Mucosa of descending colon (tissue), 3 donors: ENCODE results near the gene DAAM1. TPM values are rescaled to one million over a fixed set of nuclear protein-coding genes. Genes with fewer than 3 reads are reported as not detected.

Source experiments
- ATAC-seq: fragments of 200-7000 bp; cut with Tn5 transposase; one replicate; pipeline ENCODE4 v1.9.1; 2020; ENCODE audit warnings: mild to moderate bottlenecking, moderate library complexity
- DNase-seq, 3 donors: peaks; one replicate each; pipeline ENCODE4 v3.0.0-alpha.2; 2020
- H3K36me3 ChIP-seq: fragments of 200-600 bp; one replicate; pipeline ENCODE4 v1.8.0; 2021; ENCODE audit warnings: low read depth, mild to moderate bottlenecking
- H3K4me1 ChIP-seq: fragments of 200-600 bp; one replicate; pipeline ENCODE4 v1.8.0; 2021; ENCODE audit warnings: low read depth, mild to moderate bottlenecking
- H3K4me3 ChIP-seq: fragments of 200-600 bp; one replicate; pipeline ENCODE4 v1.8.0; 2021; ENCODE audit warnings: mild to moderate bottlenecking
- H3K9me3 ChIP-seq: fragments of 200-600 bp; one replicate; pipeline ENCODE4 v1.8.0; 2021; ENCODE audit warnings: mild to moderate bottlenecking
- CTCF ChIP-seq: fragments of 200-600 bp; IDR thresholded peaks from one replicate; pipeline ENCODE4 v1.8.0; 2022; ENCODE audit warnings: antibody characterized with exemption, mild to moderate bottlenecking
- intact Hi-C, 2 donors: fragments of 100-400 bp; cut with DNase I in 1 of 2; cut with micrococcal nuclease in 1 of 2; formaldehyde crosslinking; loops; one replicate each; pipeline versions ENCODE4 v1.11.0 to v1.11.1; 2022; cut with DNase I, micrococcal nuclease
- total RNA-seq, 3 donors: library from RNA; stranded (reverse); fragmentation: NEBNext Ultra II Directional in 2 of 3; extraction: Animal tissue kit (Norgen Biotek cat#: 25700) in 2 of 3; gene quantifications; one replicate each; pipeline versions ENCODE4 v1.2.1 to v1.2.4, GENCODE V29; 2021 to 2023
- donor health status: DM: no; HTN: no; CAD: no; lungs with moderate emphysema.
- donor health status: DM: no; HTN: no; CAD: no.
- donor health status: DM: no; HTN: yes; CAD: no.

The DAAM1 gene
- total RNA-seq, 3 donors from 2014 or later, result 41.0 to 85.4 (median 49.6) TPM

GRCh38 chr14:59398841-59399240 lies 210.4 kb downstream of the DAAM1 start:
- H3K4me3 ChIP-seq, result no peak overlapping the region
- no peak for ATAC-seq
- no peak for DNase-seq
- no peaks in the 10 kb centered on the region for H3K4me1 ChIP-seq
- no peaks in the 10 kb centered on the region for H3K36me3 ChIP-seq
- no peaks in the 10 kb centered on the region for H3K9me3 ChIP-seq
- intact Hi-C loops, result no loop called here
- no peak for TF ChIP-seq CTCF

- peak; percentile 36 for ATAC-seq
- no peaks in the 10 kb centered on the region for H3K4me1 ChIP-seq
- intact Hi-C loops, result no loop called here
- no peak for DNase-seq
- TF ChIP-seq CTCF, result no peak
- no peak overlapping the region for H3K4me3 ChIP-seq
- H3K36me3 ChIP-seq, result no peaks in the 10 kb centered on the region
- H3K9me3 ChIP-seq, result no peaks in the 10 kb centered on the region
Measured at GRCh38 chr14:59406454-59407245, 218.2 kb downstream of the DAAM1 start.

- Histone ChIP-seq H3K36me3 (no peaks in the 10 kb centered on the region), H3K4me3 (no peak overlapping the region), H3K4me1 (no peaks in the 10 kb centered on the region), H3K9me3 (no peaks in the 10 kb centered on the region)
- no peak for TF ChIP-seq CTCF
- DNase-seq (no peak), ATAC-seq (no peak)
- intact Hi-C loops, result no loop called here
Measured at GRCh38 chr14:59407246-59408010, 219.0 kb downstream of the DAAM1 start.

GRCh38 chr14:59415836-59416602 lies 227.6 kb downstream of the DAAM1 start:
- no peaks in the 10 kb centered on the region for H3K36me3 ChIP-seq
- DNase-seq (no peak), ATAC-seq (no peak)
- intact Hi-C loops, result no loop called here
- no peaks in the 10 kb centered on the region for H3K9me3 ChIP-seq
- TF ChIP-seq CTCF, result no peak
- H3K4me1 ChIP-seq, result peaks cover 4% of the 10 kb centered on the region
- no peak overlapping the region for H3K4me3 ChIP-seq

- ATAC-seq, result no peak
- H3K36me3 ChIP-seq, result no peaks in the 10 kb centered on the region
- no peak for DNase-seq
- H3K4me1 ChIP-seq, result peaks cover 4% of the 10 kb centered on the region
- no peaks in the 10 kb centered on the region for H3K9me3 ChIP-seq
- no peak for TF ChIP-seq CTCF
- intact Hi-C loops, result no loop called here
- H3K4me3 ChIP-seq, result no peak overlapping the region
Measured at GRCh38 chr14:59417311-59417710, 228.8 kb downstream of the DAAM1 start.
